LNCAP (cell line): Measurements from ENCODE around the gene SPAG6.

ENCODE experiments used
- TF ChIP-seq, protein P1 (sequence below): fragments of 450-650 bp; IDR thresholded peaks from 2 replicates; pipeline ENCODE4 v1.5.1; 2017; ENCODE audit warnings: mild to moderate bottlenecking

SPAG6 gene

GRCh38 chr10:22464966-22465629 lies 119.8 kb downstream of the SPAG6 start:
- TF ChIP-seq, protein P1, sequence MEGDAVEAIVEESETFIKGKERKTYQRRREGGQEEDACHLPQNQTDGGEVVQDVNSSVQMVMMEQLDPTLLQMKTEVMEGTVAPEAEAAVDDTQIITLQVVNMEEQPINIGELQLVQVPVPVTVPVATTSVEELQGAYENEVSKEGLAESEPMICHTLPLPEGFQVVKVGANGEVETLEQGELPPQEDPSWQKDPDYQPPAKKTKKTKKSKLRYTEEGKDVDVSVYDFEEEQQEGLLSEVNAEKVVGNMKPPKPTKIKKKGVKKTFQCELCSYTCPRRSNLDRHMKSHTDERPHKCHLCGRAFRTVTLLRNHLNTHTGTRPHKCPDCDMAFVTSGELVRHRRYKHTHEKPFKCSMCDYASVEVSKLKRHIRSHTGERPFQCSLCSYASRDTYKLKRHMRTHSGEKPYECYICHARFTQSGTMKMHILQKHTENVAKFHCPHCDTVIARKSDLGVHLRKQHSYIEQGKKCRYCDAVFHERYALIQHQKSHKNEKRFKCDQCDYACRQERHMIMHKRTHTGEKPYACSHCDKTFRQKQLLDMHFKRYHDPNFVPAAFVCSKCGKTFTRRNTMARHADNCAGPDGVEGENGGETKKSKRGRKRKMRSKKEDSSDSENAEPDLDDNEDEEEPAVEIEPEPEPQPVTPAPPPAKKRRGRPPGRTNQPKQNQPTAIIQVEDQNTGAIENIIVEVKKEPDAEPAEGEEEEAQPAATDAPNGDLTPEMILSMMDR, result no peak

DNA sequence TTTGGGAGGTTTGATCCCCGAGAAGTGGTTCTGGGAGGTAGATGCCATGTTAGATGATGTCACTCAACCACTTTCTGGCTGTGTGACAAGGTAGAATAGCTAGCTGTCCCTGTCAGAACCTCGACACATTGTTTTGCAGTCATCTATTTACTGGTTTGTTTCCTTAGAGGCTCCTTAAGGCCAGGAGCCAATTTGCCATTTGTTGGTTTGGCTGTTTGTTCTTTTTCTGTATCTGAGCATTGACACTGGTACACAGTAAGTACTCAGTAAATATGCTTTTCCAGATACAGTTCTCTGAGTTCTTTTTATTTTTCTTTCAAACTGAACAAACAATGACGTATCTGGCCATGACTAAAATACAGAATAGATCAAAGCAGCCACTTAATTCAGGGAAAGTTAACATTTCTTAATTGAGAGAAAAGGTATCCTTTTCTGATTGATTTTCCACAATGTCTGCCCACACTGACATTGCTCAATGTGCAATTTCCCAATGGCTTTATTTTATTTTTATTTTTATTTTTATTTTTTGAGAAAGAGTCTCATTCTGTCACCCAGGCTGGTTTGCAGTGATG lies 121.6 kb downstream of the SPAG6 start:
- TF ChIP-seq, protein P1, result no peak
